ENCODE measurements around the gene WDR27. TPM values are rescaled to one million over a fixed set of nuclear protein-coding genes. Genes with fewer than 3 reads are reported as not detected.

Gene WDR27
- total and polyA plus RNA-seq, 11 donors = 2.2 to 12.3 (median 5.7) TPM

DNA sequence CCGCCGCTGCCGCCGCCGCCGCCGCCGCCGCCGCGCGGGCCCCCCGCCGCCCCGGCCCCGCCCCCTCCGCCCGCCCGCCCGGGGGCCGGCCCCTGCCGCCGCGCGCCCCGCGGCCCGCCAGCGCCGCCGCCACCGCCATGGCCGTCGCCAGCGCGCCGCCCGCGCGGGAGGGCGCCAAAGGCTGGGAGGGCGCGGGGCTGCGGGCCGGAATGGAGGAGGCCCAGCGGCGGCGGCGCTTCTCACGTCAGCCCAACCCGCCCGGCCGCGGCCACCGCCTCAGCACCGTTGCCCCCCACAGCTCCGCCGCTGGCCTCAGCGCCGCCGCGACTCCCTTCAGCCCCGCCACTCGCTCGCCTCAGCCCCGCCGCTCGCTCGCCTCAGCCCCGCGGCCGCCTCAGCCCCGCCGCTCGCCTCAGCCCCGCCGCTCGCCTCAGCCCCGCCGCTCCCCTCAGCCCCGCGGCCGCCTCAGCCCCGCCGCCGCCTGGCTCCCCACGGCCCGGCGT is 22.2 kb upstream of the WDR27 start:
- ATAC-seq (peak in 2 of 4 donors; percentile 34 to 46), DNase-seq (peak; percentile 29 to 73 (median 43))
- intact Hi-C loops (cut with DNase I) = loop anchor here in 3 of 10 donors (2.0 to 10.0 kb wide), 4 partner anchors 19 to 831 kb away; partner anchors contain the start of genes C6orf120 (in 2 of the 3), WDR27 (in 2 of the 3), DYNLT2 (in 1 of the 3) and ERMARD (in 1 of the 3)
- Histone ChIP-seq H3K36me3 (peaks cover 0 to 4% (median 0%) of the 10 kb centered on the region in 9 donors), H3K27me3 (no peaks in the 10 kb centered on the region), H3K4me1 (peaks cover 0 to 40% (median 20%) of the 10 kb centered on the region in 12 donors), H3K4me3 (peak overlapping the region in 9 of 12 donors; percentile 64 to 94 (median 72)), H3K27ac (peak overlapping the region; percentile 58 to 96 (median 84)), H3K9me3 (no peaks in the 10 kb centered on the region)
- WGBS, 4 donors = 0 to 3% (median 1%) methylated on average over 8 to 88 of the region's 89 CpGs
- no peak for TF ChIP-seq POLR2A (IDR thresholded peaks at IDR 0.05)
- TF ChIP-seq, protein P1, sequence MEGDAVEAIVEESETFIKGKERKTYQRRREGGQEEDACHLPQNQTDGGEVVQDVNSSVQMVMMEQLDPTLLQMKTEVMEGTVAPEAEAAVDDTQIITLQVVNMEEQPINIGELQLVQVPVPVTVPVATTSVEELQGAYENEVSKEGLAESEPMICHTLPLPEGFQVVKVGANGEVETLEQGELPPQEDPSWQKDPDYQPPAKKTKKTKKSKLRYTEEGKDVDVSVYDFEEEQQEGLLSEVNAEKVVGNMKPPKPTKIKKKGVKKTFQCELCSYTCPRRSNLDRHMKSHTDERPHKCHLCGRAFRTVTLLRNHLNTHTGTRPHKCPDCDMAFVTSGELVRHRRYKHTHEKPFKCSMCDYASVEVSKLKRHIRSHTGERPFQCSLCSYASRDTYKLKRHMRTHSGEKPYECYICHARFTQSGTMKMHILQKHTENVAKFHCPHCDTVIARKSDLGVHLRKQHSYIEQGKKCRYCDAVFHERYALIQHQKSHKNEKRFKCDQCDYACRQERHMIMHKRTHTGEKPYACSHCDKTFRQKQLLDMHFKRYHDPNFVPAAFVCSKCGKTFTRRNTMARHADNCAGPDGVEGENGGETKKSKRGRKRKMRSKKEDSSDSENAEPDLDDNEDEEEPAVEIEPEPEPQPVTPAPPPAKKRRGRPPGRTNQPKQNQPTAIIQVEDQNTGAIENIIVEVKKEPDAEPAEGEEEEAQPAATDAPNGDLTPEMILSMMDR (IDR thresholded peaks at IDR 0.05) = no peak

DNA sequence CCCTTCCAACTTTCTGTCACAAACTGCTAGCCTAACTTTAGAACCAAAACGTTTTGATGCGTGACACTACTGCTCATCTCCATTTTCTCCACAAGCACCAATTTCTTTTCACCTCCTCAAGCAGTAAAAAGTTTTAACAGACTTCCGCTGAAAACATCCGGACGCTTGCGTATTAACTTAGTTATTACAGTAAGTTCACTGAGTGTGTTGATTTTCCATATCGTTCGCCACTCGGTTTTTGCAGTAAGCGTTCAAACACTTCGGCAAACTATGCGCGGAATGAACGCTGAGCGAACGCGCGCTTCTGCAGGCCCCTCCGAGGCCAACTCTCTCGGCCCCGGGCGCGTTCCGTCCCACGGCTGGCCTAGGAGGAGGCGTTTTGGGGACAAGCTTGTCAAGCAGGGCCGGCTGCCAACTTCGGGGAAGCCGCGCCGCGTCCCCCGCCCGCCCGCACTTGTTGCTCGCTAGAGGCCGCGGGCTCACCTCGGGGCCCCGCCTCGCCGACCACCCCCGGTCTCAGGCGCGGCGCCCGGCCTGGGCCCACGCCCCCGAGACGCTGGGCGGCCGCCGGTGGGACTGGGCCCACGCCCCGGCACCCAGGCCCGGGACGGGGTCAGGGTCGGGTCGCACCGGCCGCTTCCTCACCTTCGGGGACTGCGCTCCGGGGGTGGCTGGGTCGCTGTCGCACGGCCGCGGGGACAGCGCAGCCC is 21.5 kb upstream of the WDR27 start:
- Histone ChIP-seq H3K27ac (peak overlapping the region; percentile 59 to 96 (median 90)), H3K36me3 (peaks cover 0 to 9% (median 0%) of the 10 kb centered on the region in 9 donors), H3K4me1 (peaks cover 0 to 40% (median 20%) of the 10 kb centered on the region in 12 donors), H3K4me3 (peak overlapping the region; percentile 41 to 94 (median 66)), H3K9me3 (no peaks in the 10 kb centered on the region), H3K27me3 (no peaks in the 10 kb centered on the region)
- ATAC-seq = peak; percentile 76 to 83 (median 80)
- TF ChIP-seq, protein P1 (IDR thresholded peaks at IDR 0.05) = no peak
- peak in 1 of 2 donors; percentile 9 for TF ChIP-seq POLR2A (IDR thresholded peaks at IDR 0.05)
- 0 to 1% (median 0%) methylated on average over 28 to 70 of the region's 70 CpGs for WGBS, 4 donors
- peak; percentile 86 to 91 (median 88) for DNase-seq
- intact Hi-C loops (cut with DNase I) = loop anchor here in 3 of 10 donors (2.0 to 10.0 kb wide), 3 partner anchors 19 to 831 kb away; partner anchors contain the start of genes C6orf120 (in 2 of the 3), WDR27 (in 2 of the 3), PSMB1 (in 1 of the 3) and TBP (in 1 of the 3)

DNA sequence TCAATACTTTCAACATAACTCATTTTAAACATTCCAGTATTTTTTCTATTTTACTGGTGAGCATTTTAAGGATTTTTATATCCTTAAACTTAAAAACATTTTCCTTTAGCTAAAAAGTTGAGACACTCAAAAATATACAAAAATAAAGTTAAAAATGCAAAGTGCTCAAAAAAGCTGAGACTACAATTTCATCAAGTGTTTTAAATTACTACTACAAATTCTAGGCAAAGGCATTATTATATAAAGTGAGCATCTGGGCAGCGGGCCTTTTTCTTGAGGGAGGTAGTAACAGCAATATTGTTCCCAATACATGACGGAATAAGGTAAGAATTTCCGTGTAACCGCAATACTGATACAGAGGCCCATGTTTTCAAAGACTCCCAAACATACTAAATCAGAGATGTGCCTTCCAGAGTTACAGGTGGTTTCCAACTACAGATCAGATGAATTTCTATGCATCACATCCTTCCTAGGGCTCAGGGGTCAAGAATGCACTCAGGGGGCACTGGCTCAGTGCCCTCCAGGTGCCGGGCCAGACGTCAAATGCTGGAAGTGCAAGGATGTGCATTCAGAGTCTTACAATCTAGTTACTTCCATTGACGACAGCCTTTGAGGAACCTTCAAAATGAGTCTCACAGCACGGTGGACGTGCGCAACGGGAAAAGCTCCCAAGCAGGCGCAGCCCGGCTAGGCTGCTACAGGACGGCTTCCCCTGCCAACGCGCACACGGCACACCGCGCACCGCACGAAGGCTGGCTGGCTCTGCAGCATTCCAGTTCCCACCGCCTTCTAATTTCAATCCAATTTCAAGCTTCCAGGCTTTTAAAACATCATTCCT is 20.8 kb upstream of the WDR27 start:
- peak; percentile 27 to 76 (median 39) for DNase-seq
- Histone ChIP-seq H3K27me3 (no peaks in the 10 kb centered on the region), H3K36me3 (peaks cover 0 to 17% (median 0%) of the 10 kb centered on the region in 9 donors), H3K27ac (peak overlapping the region; percentile 59 to 96 (median 90)), H3K4me3 (peak overlapping the region; percentile 41 to 94 (median 66)), H3K9me3 (no peaks in the 10 kb centered on the region), H3K4me1 (peaks cover 0 to 40% (median 20%) of the 10 kb centered on the region in 12 donors)
- ATAC-seq = peak; percentile 65 to 85 (median 72)
- WGBS, 4 donors = 2 to 3% (median 3%) methylated on average over 22 of the region's 22 CpGs
- no peak for TF ChIP-seq POLR2A (IDR thresholded peaks at IDR 0.05)
- TF ChIP-seq, protein P1 (IDR thresholded peaks at IDR 0.05) = no peak
- intact Hi-C loops (cut with DNase I) = loop anchor here in 3 of 10 donors (2.0 to 10.0 kb wide), 3 partner anchors 18 to 832 kb away; partner anchors contain the start of genes C6orf120 (in 2 of the 3), WDR27 (in 2 of the 3), PSMB1 (in 1 of the 3) and TBP (in 1 of the 3)

Data from heart left ventricle (tissue), 16 donors.